GM20000 (cell line): ENCODE measurements around the gene RPS27A.
"Not testable (repeated sequence)": the region's sequence is repeated elsewhere in the genome, so short reads cannot be mapped to it uniquely, and the experiment has no call there.

ENCODE experiments used
- DNase-seq: peaks from one replicate; pipeline ENCODE4 v3.0.0; 2012; ENCODE audit warnings: low spot score
- CTCF ChIP-seq: IDR thresholded peaks from 2 replicates; pipeline ENCODE4 v1.5.1; 2012; ENCODE audit warnings: mild to moderate bottlenecking, control low read depth; ENCODE audit errors: extremely low read depth, missing control alignments

Gene RPS27A

GRCh38 chr2:55232084-55232862 lies at the start of gene RPS27A, which contains the start of gene CLHC1:
TSS of gene RPS27A (plus strand) at chr2:55232688. CDS start at chr2:55232825, 137 bp downstream.
TSS of gene CLHC1 (minus strand) at chr2:55232293. CDS start at chr2:55222411, 9,882 bp downstream.
- no peak for TF ChIP-seq CTCF
- peak; percentile 84 for DNase-seq

- not testable (repeated sequence) for DNase-seq
Observed at GRCh38 chr2:55186837-55187236, 45.7 kb upstream of the RPS27A start.

- DNase-seq: not testable (repeated sequence)
Observed at GRCh38 chr2:55191888-55192287, 40.6 kb upstream of the RPS27A start.

- no peak for TF ChIP-seq CTCF
- no peak for DNase-seq
Observed at GRCh38 chr2:55196526-55196925, 36.0 kb upstream of the RPS27A start.

GRCh38 chr2:55200416-55200815 lies 32.1 kb upstream of the RPS27A start:
- no peak for DNase-seq

GRCh38 chr2:55204536-55204935 lies 28.0 kb upstream of the RPS27A start:
- no peak for TF ChIP-seq CTCF

More at GRCh38 chr2:55200416-55200815, 32.1 kb upstream of the RPS27A start:
- TF ChIP-seq CTCF: no peak

GRCh38 chr2:55204950-55205349 lies 27.5 kb upstream of the RPS27A start:
- no peak for DNase-seq
- no peak for TF ChIP-seq CTCF

More at GRCh38 chr2:55204536-55204935, 28.0 kb upstream of the RPS27A start:
- DNase-seq: no peak

- DNase-seq: no peak
- TF ChIP-seq CTCF: no peak
Observed at GRCh38 chr2:55213822-55214221, 18.7 kb upstream of the RPS27A start.
